GM13977 (cell line): ENCODE data around the gene GNPTAB.
"Not testable (repeated sequence)": the region's sequence is repeated elsewhere in the genome, so short reads cannot be mapped to it uniquely, and the experiment has no call there.

Experiments
- DNase-seq: peaks from one replicate; pipeline ENCODE4 v3.0.0; 2012; ENCODE audit warnings: low spot score
- in situ Hi-C: fragments of 300-500 bp; cut with MboI; formaldehyde crosslinking; loops from one replicate; pipeline ENCODE4 v1.12.0; 2022; ENCODE audit warnings: low sequenced_read_pairs, low pct_unique_long_range_greater_than_20kb, mixed read lengths, inconsistent platforms; ENCODE audit not compliant: unreplicated experiment
- TF ChIP-seq, protein P1 (sequence below): IDR thresholded peaks from 2 replicates; pipeline ENCODE4 v1.5.1; 2012; ENCODE audit warnings: mild to moderate bottlenecking, control low read depth; ENCODE audit not compliant: insufficient read depth; ENCODE audit errors: extremely low read depth, missing control alignments

GNPTAB gene

DNA sequence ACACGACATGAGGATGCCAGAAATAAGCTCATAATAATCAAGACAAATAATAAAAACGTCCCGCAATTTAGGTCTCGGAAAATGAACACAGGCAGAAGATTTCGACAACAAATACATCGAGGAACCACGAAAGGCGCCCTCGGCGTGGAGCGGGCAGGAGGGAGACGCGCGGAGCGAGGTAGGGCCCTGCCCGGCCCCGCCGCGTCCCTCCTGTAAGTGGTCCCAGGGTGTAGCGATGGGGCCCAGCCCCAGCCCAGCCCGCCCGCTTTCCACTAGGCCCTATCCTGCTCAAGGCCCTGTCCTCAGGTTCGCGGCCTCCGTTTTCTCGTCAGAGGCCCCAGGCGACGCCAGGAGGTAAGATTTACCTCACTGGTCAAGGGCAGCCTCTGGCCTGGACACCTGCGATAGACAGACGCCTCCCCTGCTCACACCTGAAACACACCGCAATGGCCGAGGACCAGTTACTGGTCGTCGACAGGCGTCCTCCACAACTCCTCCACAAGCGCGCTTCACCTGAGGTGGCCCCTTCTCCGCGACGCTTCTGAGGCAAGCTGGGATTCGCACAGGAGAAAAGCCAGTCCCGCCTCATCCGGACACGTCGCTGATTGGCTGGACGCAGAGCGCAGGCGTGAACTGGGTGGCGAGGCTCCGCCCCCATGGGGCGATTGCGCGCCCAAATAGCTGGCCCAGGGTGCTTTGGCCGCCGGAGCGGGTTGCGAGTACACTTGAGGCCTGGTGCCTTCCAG, 91.7 kb downstream of the GNPTAB start, which contains the start of gene SYCP3:
TSS of gene SYCP3 (minus strand) at position 543 of the 746 bp plus-strand sequence. CDS start 1,527 bp downstream, outside the sequence.
- TF ChIP-seq, protein P1, sequence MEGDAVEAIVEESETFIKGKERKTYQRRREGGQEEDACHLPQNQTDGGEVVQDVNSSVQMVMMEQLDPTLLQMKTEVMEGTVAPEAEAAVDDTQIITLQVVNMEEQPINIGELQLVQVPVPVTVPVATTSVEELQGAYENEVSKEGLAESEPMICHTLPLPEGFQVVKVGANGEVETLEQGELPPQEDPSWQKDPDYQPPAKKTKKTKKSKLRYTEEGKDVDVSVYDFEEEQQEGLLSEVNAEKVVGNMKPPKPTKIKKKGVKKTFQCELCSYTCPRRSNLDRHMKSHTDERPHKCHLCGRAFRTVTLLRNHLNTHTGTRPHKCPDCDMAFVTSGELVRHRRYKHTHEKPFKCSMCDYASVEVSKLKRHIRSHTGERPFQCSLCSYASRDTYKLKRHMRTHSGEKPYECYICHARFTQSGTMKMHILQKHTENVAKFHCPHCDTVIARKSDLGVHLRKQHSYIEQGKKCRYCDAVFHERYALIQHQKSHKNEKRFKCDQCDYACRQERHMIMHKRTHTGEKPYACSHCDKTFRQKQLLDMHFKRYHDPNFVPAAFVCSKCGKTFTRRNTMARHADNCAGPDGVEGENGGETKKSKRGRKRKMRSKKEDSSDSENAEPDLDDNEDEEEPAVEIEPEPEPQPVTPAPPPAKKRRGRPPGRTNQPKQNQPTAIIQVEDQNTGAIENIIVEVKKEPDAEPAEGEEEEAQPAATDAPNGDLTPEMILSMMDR = no peak
- peak; percentile 13 for DNase-seq
- in situ Hi-C loops = no loop called here

DNA sequence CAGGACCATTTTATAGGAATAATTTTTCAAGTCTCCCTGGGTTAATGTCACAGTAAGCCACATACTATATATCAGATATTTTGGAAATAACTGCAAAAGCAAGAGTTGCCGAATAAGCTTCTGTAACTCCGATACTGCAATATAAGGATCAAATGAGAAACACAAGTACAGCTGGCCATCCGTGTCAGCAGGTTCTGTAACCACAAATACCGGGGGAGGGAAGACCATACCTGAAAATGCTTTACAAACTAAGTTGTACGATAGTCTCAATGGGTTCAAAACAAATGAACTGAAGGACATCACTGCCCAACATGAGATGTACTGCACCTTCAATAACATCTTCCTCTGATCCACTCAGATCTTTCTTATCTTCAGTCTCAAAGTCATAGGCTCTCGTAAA, 93.3 kb downstream of the GNPTAB start:
- TF ChIP-seq, protein P1 = no peak
- in situ Hi-C loops = no loop called here
- DNase-seq = peak; percentile 10

DNA sequence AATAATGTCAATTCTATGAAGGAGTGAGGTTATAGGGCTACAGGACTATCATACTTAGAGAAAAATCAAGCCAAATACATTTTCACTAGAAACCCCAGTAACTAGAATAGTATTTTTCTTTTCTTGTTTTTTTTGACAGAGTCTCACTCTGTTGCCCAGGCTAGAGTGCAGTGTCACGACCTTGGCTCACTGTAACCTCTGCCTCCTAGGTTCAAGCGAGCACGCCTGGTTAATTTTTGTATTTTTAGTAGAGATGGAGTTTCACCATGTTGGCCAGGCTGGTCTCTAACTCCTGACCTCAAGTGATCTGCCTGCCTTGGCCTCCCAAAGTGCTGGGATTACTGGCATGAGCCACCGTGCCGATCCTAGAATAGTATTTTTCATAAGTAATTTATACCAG, 96.3 kb downstream of the GNPTAB start:
- DNase-seq, in situ Hi-C loops: not testable (repeated sequence)

DNA sequence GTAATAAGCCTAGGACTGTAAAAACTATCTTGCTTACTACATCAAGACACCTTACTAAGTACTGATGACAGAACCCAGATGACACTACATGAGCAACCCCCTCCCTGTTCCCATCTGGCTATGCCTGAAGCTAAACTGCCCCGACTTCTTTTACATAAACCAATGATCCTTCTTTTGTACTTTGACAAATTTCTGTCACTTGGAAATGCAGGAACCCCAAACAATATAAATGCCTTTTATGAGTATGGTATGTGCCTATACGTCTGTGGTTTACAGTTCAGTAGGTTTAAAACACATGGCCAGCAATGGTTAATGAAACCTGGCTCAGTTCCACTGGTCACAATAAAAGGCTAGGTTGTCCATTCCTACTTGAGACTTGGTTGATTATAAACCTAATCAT, 97.6 kb downstream of the GNPTAB start:
- TF ChIP-seq, protein P1 = no peak
- no peak for DNase-seq
- in situ Hi-C loops = no loop called here

DNA sequence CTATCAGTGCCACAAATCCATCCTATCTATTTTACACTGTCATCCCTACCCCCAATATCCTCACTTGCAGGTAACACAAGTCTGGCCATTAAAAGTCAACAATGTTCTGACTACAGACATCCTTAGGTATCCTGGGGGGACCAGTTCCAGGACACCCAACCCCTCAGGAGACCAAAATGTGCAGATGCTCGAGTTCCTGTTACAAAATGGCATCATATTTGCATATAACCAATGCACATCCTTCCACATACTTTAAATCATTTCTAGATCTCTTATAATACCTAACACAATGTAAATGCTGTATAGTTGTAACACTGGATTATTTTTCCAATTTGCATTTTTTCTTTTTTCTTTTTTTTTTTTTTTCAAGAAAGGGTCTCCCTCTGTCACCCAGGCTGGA, 98.4 kb downstream of the GNPTAB start:
- TF ChIP-seq, protein P1 = no peak
- DNase-seq = no peak
- in situ Hi-C loops = no loop called here

DNA sequence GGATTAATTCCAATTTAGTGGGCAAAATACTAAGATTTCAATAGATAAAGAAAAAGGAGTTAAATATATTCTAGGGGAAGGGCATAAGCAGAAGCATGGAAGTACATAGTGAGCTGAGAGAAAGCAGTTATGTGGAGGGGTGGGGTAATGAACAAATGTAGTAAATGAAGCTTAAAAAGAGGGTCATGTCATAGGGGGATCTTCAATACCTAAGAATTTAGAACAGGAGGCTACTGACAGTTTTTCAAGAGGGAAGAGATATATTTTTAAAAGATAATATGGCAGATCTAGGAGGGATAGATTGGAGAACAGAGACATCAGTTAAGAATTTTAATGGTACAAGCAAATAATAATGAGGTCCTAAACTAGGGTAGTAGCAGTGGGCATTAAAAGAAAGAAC, 100.9 kb downstream of the GNPTAB start:
- in situ Hi-C loops = no loop called here

DNA sequence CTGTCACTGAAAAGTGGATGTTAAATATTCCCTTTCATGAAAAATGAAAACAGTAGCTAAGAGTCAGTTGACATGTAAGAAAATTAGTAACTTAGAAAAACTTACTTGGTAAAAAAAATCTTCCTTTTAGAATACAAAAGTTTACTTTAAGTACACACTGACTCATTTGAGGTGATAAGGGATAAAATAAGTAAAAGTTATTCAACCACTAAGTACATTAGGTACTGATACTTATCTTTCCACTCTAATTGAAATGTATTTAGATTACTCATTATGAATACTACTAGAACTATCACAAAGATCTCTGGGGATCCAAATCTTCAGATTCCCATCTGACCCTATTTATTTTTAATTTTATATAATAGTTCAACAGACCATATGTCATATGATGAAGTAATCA, 103.7 kb downstream of the GNPTAB start:
- in situ Hi-C loops = no loop called here
- no peak for DNase-seq
- TF ChIP-seq, protein P1 = no peak

More for the DNA sequence above, 100.9 kb downstream of the GNPTAB start:
- DNase-seq = no peak
- TF ChIP-seq, protein P1 = no peak
